K562 (cell line): ENCODE results near the gene HES4. TPM values are rescaled to one million over a fixed set of nuclear protein-coding genes. Genes with fewer than 3 reads are reported as not detected.

Experiments
- E2F3 ChIP-seq: fragments of 250-450 bp; sonication (Bioruptor Pico); IDR thresholded peaks from 2 replicates; pipeline ENCODE4 v1.4.0; 2020; ENCODE audit warnings: mild to moderate bottlenecking
- FOXM1 ChIP-seq, 2 experiments: fragments of 450-650 bp in 1 of 2; sonication (generic) in 1 of 2; formaldehyde crosslinking in 1 of 2; IDR thresholded peaks; 2 replicates each; pipeline versions ENCODE4 v1.6.1 to v1.9.0; 2017 to 2022; ENCODE audit warnings: low read depth in 2 of 2, mild to moderate bottlenecking in 2 of 2, missing genetic modification reagents in 1 of 2, moderate library complexity in 1 of 2
- GABPB1 ChIP-seq: sonication (generic); formaldehyde crosslinking; IDR thresholded peaks from 2 replicates; pipeline ENCODE4 v1.8.0; 2022; ENCODE audit warnings: mild to moderate bottlenecking, missing genetic modification reagents
- KDM5B ChIP-seq: fragments of 200-600 bp; sonication (generic); IDR thresholded peaks from 2 replicates; pipeline ENCODE4 v1.6.1; 2012; ENCODE audit warnings: low read depth, mild to moderate bottlenecking, moderate library complexity, low read length, control low read depth, inconsistent platforms; ENCODE audit not compliant: insufficient replicate concordance
- LEF1 ChIP-seq: fragments of 450-650 bp; IDR thresholded peaks from 2 replicates; pipeline ENCODE4 v1.6.1; 2016; ENCODE audit warnings: mild to moderate bottlenecking
- MAFF ChIP-seq: IDR thresholded peaks from 2 replicates; pipeline ENCODE4 v1.6.1; 2012; ENCODE audit warnings: low read length, improper control_type of control experiment
- SAFB ChIP-seq: fragments of 200-400 bp; formaldehyde crosslinking; IDR thresholded peaks from 2 replicates; pipeline ENCODE4 v1.6.1; 2017; ENCODE audit warnings: low read depth, low read length, borderline replicate concordance
- SMARCB1 ChIP-seq: IDR thresholded peaks from 2 replicates; pipeline ENCODE4 v1.6.1; 2011; ENCODE audit warnings: improper control_type of control experiment, low read depth; ENCODE audit not compliant: insufficient read length
- SP1 ChIP-seq: sonication (generic); formaldehyde crosslinking; IDR thresholded peaks from 2 replicates; pipeline ENCODE4 v1.8.1; 2022; ENCODE audit warnings: mild to moderate bottlenecking, missing genetic modification reagents
- TBP ChIP-seq: optimal IDR thresholded peaks from 2 replicates; pipeline ENCODE3; 2011; ENCODE audit warnings: low read depth, low read length, improper control_type of control experiment
- YY1 ChIP-seq, 3 experiments: IDR thresholded peaks; 2 replicates each; pipeline ENCODE4 v1.6.1; 2011; ENCODE audit warnings: low read length in 2 of 3, mild to moderate bottlenecking in 2 of 3, moderate library complexity in 2 of 3, borderline replicate concordance in 1 of 3, control low read depth in 1 of 3, low read depth in 1 of 3; ENCODE audit not compliant: insufficient read depth in 3 of 3, insufficient replicate concordance in 2 of 3, control insufficient read depth in 1 of 3, insufficient read length in 1 of 3; ENCODE audit errors: extremely low read depth in 1 of 3
- ZNF644 ChIP-seq: fragments of 200-800 bp; sonication (Bioruptor generic); IDR thresholded peaks from 2 replicates; pipeline ENCODE4 v1.6.1; 2016; ENCODE audit warnings: low read depth, missing genetic modification characterization, missing compliant biosample characterization
- polyA plus RNA-seq, 8 experiments: library from polyadenylated mRNA; depleted of rRNA in 4 of 8; stranded (reverse) in 5 of 8; unstranded in 3 of 8; fragments of >200 nt; fragmentation: Nextera tagmentation in 2 of 8; fragmentation: Illumina TruSeq in 1 of 8; extraction: Ambion mirVana in 2 of 8; extraction: Trizol in 1 of 8; gene quantifications; 2 replicates each; pipeline versions ENCODE4 v1.2.1 to v1.2.3, GENCODE V29; 2011 to 2014; ENCODE audit warnings: inconsistent platforms in 1 of 8, missing spikeins in 1 of 8
- total RNA-seq, 7 experiments: library from RNA; depleted of rRNA in 6 of 7; stranded (reverse); fragments of >200 nt in 6 of 7; fragmentation: Illumina TruSeq in 2 of 7; extraction: Trizol in 2 of 7; gene quantifications; 2 replicates each; pipeline versions ENCODE4 v1.2.1 to v1.2.3, GENCODE V29; 2011 to 2021; ENCODE audit warnings: low replicate concordance in 1 of 7
- TF ChIP-seq, protein P1 (sequence below): sonication (generic); formaldehyde crosslinking; IDR thresholded peaks from 2 replicates; pipeline ENCODE4 v1.8.1; 2023; ENCODE audit warnings: mild to moderate bottlenecking, missing genetic modification reagents
- TF ChIP-seq, protein P2 (sequence below), 2 experiments: fragments of 150-350 bp in 1 of 2; IDR thresholded peaks; 2 replicates each; pipeline ENCODE4 v1.6.1; 2012 to 2016; ENCODE audit warnings: low read depth in 2 of 2, low read length in 2 of 2, mild to moderate bottlenecking in 1 of 2, moderate library complexity in 1 of 2
- TF ChIP-seq, protein P3 (sequence below): fragments of 200-800 bp; sonication (Bioruptor generic); IDR thresholded peaks from 2 replicates; pipeline ENCODE4 v1.6.1; 2017; ENCODE audit warnings: missing genetic modification characterization, missing compliant biosample characterization
- TF ChIP-seq, protein P4 (sequence below), 2 experiments: fragments of 200-800 bp in 1 of 2; sonication (Bioruptor generic) in 1 of 2; sonication (generic) in 1 of 2; formaldehyde crosslinking in 1 of 2; IDR thresholded peaks in 1 of 2; conservative IDR thresholded peaks in 1 of 2; 2 replicates each; pipeline versions ENCODE4 v1.5.0 to v1.6.1; 2016 to 2020; ENCODE audit warnings: missing compliant biosample characterization in 1 of 2, missing genetic modification characterization in 1 of 2, missing genetic modification reagents in 1 of 2

Gene HES4
- total and polyA plus RNA-seq, 9 of the 15 experiments (the other 6 are each of a cell fraction or from before 2014, with no cell fraction given), result 0.21 to 43.7 (median 5.3) TPM; not detected in 2

DNA sequence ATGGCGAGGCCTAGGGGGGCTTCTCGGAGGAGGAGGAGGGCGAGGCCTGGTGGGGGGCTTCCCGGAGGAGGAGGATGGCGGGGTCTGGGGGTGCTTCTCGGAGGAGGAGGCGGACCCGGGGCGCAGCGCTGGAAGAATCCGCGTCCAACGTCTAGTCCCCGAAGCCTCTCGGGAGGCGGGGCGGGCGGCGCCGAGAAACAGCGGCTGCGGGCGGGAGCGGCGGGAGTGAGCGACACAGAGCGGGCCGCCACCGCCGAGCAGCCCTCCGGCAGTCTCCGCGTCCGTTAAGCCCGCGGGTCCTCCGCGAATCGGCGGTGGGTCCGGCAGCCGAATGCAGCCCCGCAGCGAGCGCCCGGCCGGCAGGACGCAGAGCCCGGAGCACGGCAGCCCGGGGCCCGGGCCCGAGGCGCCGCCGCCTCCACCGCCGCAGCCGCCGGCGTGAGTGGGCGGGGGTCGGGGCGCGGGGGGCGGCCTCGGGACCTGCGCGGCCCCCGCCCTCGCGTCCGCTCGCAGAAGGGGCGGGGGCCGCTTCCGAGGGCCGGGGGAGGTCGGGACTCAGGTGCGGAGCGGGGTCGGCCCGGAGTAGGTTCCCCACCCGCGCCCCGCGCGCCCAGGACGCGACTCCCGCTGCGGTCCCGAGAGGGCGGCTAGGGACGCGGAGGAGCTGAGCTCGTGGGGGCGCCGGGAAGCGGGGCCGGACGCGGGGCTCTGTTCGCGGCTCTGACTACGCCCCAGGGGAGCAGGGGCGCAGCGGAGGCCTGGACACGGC, 39.4 kb downstream of the HES4 start, which contains the start of gene KLHL17 (continued):
- TF ChIP-seq FOXM1 (IDR thresholded peaks at IDR 0.05; ENCODE audit: low read depth) (no peak), FOXM1 (CRISPR knock-in tag; IDR thresholded peaks at IDR 0.05; ENCODE audit: low read depth) (0 out of 2 replicates have a peak, but pooled peaks have one; percentile 16), SAFB (peak; percentile 81), YY1 (IDR thresholded peaks at IDR 0.05; ENCODE audit: borderline replicate concordance in 1 of 3, control insufficient read depth in 1 of 3, extremely low read depth in 1 of 3, insufficient read depth in 3 of 3, insufficient read length in 1 of 3, insufficient replicate concordance in 2 of 3, low read depth in 1 of 3, low read length in 2 of 3) (peak in 2 of 3 experiments; percentile 50 to 52), SMARCB1 (no peak), E2F3 (no peak), MAFF (no peak), KDM5B (peak; percentile 39), TBP (peak; percentile 39), SP1 (CRISPR knock-in tag) (0 out of 2 replicates have a peak, but pooled peaks have one; percentile 23), LEF1 (no peak), GABPB1 (CRISPR knock-in tag) (peak; percentile 48; the same call in 1 of the 2 replicates), ZNF644 (no peak)
- TF ChIP-seq, protein P1, sequence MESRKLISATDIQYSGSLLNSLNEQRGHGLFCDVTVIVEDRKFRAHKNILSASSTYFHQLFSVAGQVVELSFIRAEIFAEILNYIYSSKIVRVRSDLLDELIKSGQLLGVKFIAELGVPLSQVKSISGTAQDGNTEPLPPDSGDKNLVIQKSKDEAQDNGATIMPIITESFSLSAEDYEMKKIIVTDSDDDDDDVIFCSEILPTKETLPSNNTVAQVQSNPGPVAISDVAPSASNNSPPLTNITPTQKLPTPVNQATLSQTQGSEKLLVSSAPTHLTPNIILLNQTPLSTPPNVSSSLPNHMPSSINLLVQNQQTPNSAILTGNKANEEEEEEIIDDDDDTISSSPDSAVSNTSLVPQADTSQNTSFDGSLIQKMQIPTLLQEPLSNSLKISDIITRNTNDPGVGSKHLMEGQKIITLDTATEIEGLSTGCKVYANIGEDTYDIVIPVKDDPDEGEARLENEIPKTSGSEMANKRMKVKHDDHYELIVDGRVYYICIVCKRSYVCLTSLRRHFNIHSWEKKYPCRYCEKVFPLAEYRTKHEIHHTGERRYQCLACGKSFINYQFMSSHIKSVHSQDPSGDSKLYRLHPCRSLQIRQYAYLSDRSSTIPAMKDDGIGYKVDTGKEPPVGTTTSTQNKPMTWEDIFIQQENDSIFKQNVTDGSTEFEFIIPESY, result no peak
- TF ChIP-seq, protein P2, sequence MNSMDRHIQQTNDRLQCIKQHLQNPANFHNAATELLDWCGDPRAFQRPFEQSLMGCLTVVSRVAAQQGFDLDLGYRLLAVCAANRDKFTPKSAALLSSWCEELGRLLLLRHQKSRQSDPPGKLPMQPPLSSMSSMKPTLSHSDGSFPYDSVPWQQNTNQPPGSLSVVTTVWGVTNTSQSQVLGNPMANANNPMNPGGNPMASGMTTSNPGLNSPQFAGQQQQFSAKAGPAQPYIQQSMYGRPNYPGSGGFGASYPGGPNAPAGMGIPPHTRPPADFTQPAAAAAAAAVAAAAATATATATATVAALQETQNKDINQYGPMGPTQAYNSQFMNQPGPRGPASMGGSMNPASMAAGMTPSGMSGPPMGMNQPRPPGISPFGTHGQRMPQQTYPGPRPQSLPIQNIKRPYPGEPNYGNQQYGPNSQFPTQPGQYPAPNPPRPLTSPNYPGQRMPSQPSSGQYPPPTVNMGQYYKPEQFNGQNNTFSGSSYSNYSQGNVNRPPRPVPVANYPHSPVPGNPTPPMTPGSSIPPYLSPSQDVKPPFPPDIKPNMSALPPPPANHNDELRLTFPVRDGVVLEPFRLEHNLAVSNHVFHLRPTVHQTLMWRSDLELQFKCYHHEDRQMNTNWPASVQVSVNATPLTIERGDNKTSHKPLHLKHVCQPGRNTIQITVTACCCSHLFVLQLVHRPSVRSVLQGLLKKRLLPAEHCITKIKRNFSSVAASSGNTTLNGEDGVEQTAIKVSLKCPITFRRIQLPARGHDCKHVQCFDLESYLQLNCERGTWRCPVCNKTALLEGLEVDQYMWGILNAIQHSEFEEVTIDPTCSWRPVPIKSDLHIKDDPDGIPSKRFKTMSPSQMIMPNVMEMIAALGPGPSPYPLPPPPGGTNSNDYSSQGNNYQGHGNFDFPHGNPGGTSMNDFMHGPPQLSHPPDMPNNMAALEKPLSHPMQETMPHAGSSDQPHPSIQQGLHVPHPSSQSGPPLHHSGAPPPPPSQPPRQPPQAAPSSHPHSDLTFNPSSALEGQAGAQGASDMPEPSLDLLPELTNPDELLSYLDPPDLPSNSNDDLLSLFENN (IDR thresholded peaks at IDR 0.05; ENCODE audit: low read depth in 2 of 2, low read length in 2 of 2), result 0 out of 4 replicates have a peak, but pooled peaks of 1 of the 2 experiments have one; percentile 41
- TF ChIP-seq, protein P3, sequence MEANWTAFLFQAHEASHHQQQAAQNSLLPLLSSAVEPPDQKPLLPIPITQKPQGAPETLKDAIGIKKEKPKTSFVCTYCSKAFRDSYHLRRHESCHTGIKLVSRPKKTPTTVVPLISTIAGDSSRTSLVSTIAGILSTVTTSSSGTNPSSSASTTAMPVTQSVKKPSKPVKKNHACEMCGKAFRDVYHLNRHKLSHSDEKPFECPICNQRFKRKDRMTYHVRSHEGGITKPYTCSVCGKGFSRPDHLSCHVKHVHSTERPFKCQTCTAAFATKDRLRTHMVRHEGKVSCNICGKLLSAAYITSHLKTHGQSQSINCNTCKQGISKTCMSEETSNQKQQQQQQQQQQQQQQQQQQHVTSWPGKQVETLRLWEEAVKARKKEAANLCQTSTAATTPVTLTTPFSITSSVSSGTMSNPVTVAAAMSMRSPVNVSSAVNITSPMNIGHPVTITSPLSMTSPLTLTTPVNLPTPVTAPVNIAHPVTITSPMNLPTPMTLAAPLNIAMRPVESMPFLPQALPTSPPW, result peak; percentile 70
- TF ChIP-seq, protein P4, sequence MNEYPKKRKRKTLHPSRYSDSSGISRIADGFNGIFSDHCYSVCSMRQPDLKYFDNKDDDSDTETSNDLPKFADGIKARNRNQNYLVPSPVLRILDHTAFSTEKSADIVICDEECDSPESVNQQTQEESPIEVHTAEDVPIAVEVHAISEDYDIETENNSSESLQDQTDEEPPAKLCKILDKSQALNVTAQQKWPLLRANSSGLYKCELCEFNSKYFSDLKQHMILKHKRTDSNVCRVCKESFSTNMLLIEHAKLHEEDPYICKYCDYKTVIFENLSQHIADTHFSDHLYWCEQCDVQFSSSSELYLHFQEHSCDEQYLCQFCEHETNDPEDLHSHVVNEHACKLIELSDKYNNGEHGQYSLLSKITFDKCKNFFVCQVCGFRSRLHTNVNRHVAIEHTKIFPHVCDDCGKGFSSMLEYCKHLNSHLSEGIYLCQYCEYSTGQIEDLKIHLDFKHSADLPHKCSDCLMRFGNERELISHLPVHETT (CRISPR knock-in tag; conservative IDR thresholded peaks at IDR 0.05 in 1 of 2, IDR thresholded peaks at IDR 0.05 in 1 of 2), result 0 out of 4 replicates have a peak, but pooled peaks of 1 of the 2 experiments have one; percentile 27
